GM23338 (cell line): ENCODE measurements around the gene SPATS1. TPM values are rescaled to one million over a fixed set of nuclear protein-coding genes. Genes with fewer than 3 reads are reported as not detected.

Source experiments
- ATAC-seq: fragments of 200-7000 bp; cut with Tn5 transposase; 3 replicates; pipeline ENCODE4 v1.9.1; 2020
- DNase-seq: peaks from one replicate; pipeline ENCODE4 v3.0.0-alpha.2; 2015; ENCODE audit warnings: low spot score
- H2AFZ ChIP-seq: fragments of 200-600 bp; sonication (generic); 2 replicates; pipeline ENCODE4 v1.8.0; 2016; ENCODE audit warnings: antibody characterized with exemption, mild to moderate bottlenecking, moderate library complexity
- H3F3A ChIP-seq: fragments of 200-600 bp; sonication (generic); replicated peaks from 2 replicates; pipeline ENCODE4 v1.8.0; 2017; ENCODE audit warnings: antibody characterized with exemption, mixed run types, low read depth
- H3K27ac ChIP-seq: fragments of 200-600 bp; sonication (generic); 2 replicates; pipeline ENCODE4 v1.6.1; 2016; ENCODE audit warnings: low read depth
- H3K27me3 ChIP-seq: fragments of 200-600 bp; sonication (generic); 2 replicates; pipeline ENCODE4 v1.8.0; 2016; ENCODE audit warnings: mild to moderate bottlenecking, mixed run types, moderate library complexity; ENCODE audit not compliant: insufficient read depth
- H3K36me3 ChIP-seq: fragments of 200-600 bp; sonication (generic); 2 replicates; pipeline ENCODE4 v1.8.0; 2016; ENCODE audit warnings: mild to moderate bottlenecking; ENCODE audit not compliant: insufficient read depth
- H3K4me1 ChIP-seq: fragments of 200-600 bp; sonication (generic); 2 replicates; pipeline ENCODE4 v1.8.0; 2016; ENCODE audit warnings: mild to moderate bottlenecking, moderate library complexity; ENCODE audit not compliant: insufficient read depth
- H3K4me2 ChIP-seq: fragments of 200-600 bp; sonication (generic); 2 replicates; pipeline ENCODE4 v1.7.1; 2017; ENCODE audit warnings: mixed run types
- H3K4me3 ChIP-seq: fragments of 200-600 bp; sonication (generic); 2 replicates; pipeline ENCODE4 v1.6.1; 2016; ENCODE audit warnings: mixed run types
- H3K79me2 ChIP-seq: fragments of 200-600 bp; sonication (generic); replicated peaks from 2 replicates; pipeline ENCODE4 v1.8.0; 2017; ENCODE audit warnings: mild to moderate bottlenecking; ENCODE audit not compliant: insufficient read depth
- H3K9me2 ChIP-seq: fragments of 200-600 bp; sonication (generic); 2 replicates; pipeline ENCODE4 v1.8.0; 2017; ENCODE audit not compliant: insufficient read depth
- H4K20me1 ChIP-seq: fragments of 200-600 bp; sonication (generic); replicated peaks from 2 replicates; pipeline ENCODE4 v1.8.0; 2017; ENCODE audit warnings: mild to moderate bottlenecking; ENCODE audit not compliant: insufficient read depth
- H3K27ac Mint-ChIP-seq: 2 replicates; pipeline ENCODE4 v1.8.0; 2020; ENCODE audit warnings: inconsistent platforms, mild to moderate bottlenecking, moderate library complexity, mixed read lengths
- H3K27me3 Mint-ChIP-seq: 3 replicates; pipeline ENCODE4 v1.8.0; 2022; ENCODE audit warnings: low read depth, mild to moderate bottlenecking, moderate library complexity, mixed read lengths, inconsistent platforms; ENCODE audit not compliant: insufficient read depth, poor library complexity
- H3K36me3 Mint-ChIP-seq: 3 replicates; pipeline ENCODE4 v1.8.0; 2021; ENCODE audit warnings: low read depth, mild to moderate bottlenecking, inconsistent platforms, moderate library complexity, mixed read lengths
- H3K4me1 Mint-ChIP-seq: 3 replicates; pipeline ENCODE4 v1.8.0; 2020; ENCODE audit warnings: mild to moderate bottlenecking, inconsistent platforms, mixed read lengths
- H3K4me3 Mint-ChIP-seq: 3 replicates; pipeline ENCODE4 v1.8.0; 2021; ENCODE audit warnings: moderate library complexity, mild to moderate bottlenecking, inconsistent platforms, mixed read lengths
- H3K9me3 Mint-ChIP-seq: 3 replicates; pipeline ENCODE4 v1.8.0; 2020; ENCODE audit warnings: moderate library complexity, mild to moderate bottlenecking, inconsistent platforms, mixed read lengths
- CREB1 ChIP-seq: fragments of 250-450 bp; sonication (Bioruptor Pico); IDR thresholded peaks from 2 replicates; pipeline ENCODE4 v1.5.0; 2020; ENCODE audit warnings: low read depth, mild to moderate bottlenecking, moderate library complexity
- CTCF ChIP-seq, 2 experiments: fragments of 200-600 bp in 1 of 2; sonication (generic) in 1 of 2; conservative IDR thresholded peaks; 2 replicates each; pipeline versions ENCODE4 v1.5.1 to v1.6.1; 2016 to 2017; ENCODE audit warnings: antibody characterized with exemption in 2 of 2, low read depth in 2 of 2, mild to moderate bottlenecking in 2 of 2, moderate library complexity in 1 of 2
- ETS1 ChIP-seq: IDR thresholded peaks from 2 replicates; pipeline ENCODE4 v1.6.1; 2016; ENCODE audit warnings: antibody characterized with exemption
- EZH2 ChIP-seq: fragments of 200-600 bp; sonication (generic); IDR thresholded peaks from one replicate; pipeline ENCODE4 v1.8.0; 2017; ENCODE audit warnings: antibody characterized with exemption, mild to moderate bottlenecking, low read depth; ENCODE audit not compliant: unreplicated experiment
- EZH2phosphoT487 ChIP-seq: fragments of 200-600 bp; sonication (generic); IDR thresholded peaks from one replicate; pipeline ENCODE4 v1.8.1; 2018; ENCODE audit warnings: antibody characterized with exemption; ENCODE audit not compliant: unreplicated experiment
- JUNB ChIP-seq: IDR thresholded peaks from one replicate; pipeline ENCODE4 v1.6.1; 2016; ENCODE audit warnings: antibody characterized with exemption; ENCODE audit not compliant: unreplicated experiment
- NANOG ChIP-seq: IDR thresholded peaks from 2 replicates; pipeline ENCODE4 v1.6.1; 2016; ENCODE audit warnings: antibody characterized with exemption, borderline replicate concordance
- POLR2AphosphoS5 ChIP-seq: IDR thresholded peaks from 2 replicates; pipeline ENCODE4 v1.6.1; 2016; ENCODE audit warnings: antibody characterized with exemption, low read depth
- REST ChIP-seq: IDR thresholded peaks from one replicate; pipeline ENCODE4 v1.6.1; 2018; ENCODE audit warnings: antibody characterized with exemption; ENCODE audit not compliant: unreplicated experiment
- STAT1 ChIP-seq: IDR thresholded peaks from one replicate; pipeline ENCODE4 v1.6.1; 2016; ENCODE audit warnings: antibody characterized with exemption; ENCODE audit not compliant: unreplicated experiment
- ZNF114 ChIP-seq: fragments of 250-450 bp; sonication (Bioruptor Pico); IDR thresholded peaks from 2 replicates; pipeline ENCODE4 v1.5.0; 2020; ENCODE audit warnings: mild to moderate bottlenecking, moderate library complexity
- ZNF331 ChIP-seq: fragments of 250-450 bp; sonication (Bioruptor Pico); IDR thresholded peaks from 2 replicates; pipeline ENCODE4 v1.5.0; 2020; ENCODE audit warnings: low read depth, mild to moderate bottlenecking, moderate library complexity
- polyA plus RNA-seq: library from polyadenylated mRNA; unstranded; fragments of >200 nt; fragmentation: Nextera tagmentation; extraction: Ambion mirVana; gene quantifications from 2 replicates; pipeline ENCODE4 v1.2.1, GENCODE V29; 2016
- total RNA-seq: library from RNA; depleted of rRNA; stranded (reverse); fragments of >200 nt; shearing (Covaris generic); gene quantifications from 2 replicates; pipeline ENCODE4 v1.2.3, GENCODE V29; 2014

Gene SPATS1
- total and polyA plus RNA-seq, 2 experiments from 2014 or later, result not detected

- no peak for TF ChIP-seq POLR2AphosphoS5
- no peak for TF ChIP-seq REST
- no peak for TF ChIP-seq ZNF114 (CRISPR knock-in tag)
- TF ChIP-seq EZH2phosphoT487, result no peak
- no peak for TF ChIP-seq CREB1 (CRISPR knock-in tag)
- no peak for TF ChIP-seq NANOG
- TF ChIP-seq ZNF331 (CRISPR knock-in tag), result no peak
- no peak for TF ChIP-seq JUNB
- no peak for TF ChIP-seq EZH2
- no peak for TF ChIP-seq CTCF (conservative IDR thresholded peaks at IDR 0.05; ENCODE audit: low read depth in 2 of 2)
These were observed 35.0 kb downstream of the SPATS1 start (continued) for GRCh38 chr6:44377484-44377883.

- Histone ChIP-seq H2AFZ (no peak overlapping the region), H3K4me2 (no peak overlapping the region), H3F3A (no peaks in the 10 kb centered on the region), H3K36me3 (no peaks in the 10 kb centered on the region), H3K27me3 (no peaks in the 10 kb centered on the region), H3K27ac (no peak overlapping the region), H4K20me1 (no peaks in the 10 kb centered on the region), H3K9me2 (no peaks in the 10 kb centered on the region), H3K4me3 (no peak overlapping the region), H3K4me1 (no peaks in the 10 kb centered on the region), H3K79me2 (no peaks in the 10 kb centered on the region)
- Mint-ChIP-seq H3K4me1 (no peaks in the 10 kb centered on the region), H3K4me3 (no peak overlapping the region), H3K9me3 (no peaks in the 10 kb centered on the region), H3K27ac (no peak overlapping the region), H3K36me3 (no peaks in the 10 kb centered on the region), H3K27me3 (no peaks in the 10 kb centered on the region)
- DNase-seq (no peak), ATAC-seq (no peak)
- no peak for TF ChIP-seq CTCF (conservative IDR thresholded peaks at IDR 0.05; ENCODE audit: low read depth in 2 of 2)
- no peak for TF ChIP-seq ZNF331 (CRISPR knock-in tag)
- TF ChIP-seq ZNF114 (CRISPR knock-in tag), result no peak
- no peak for TF ChIP-seq EZH2phosphoT487
- TF ChIP-seq POLR2AphosphoS5, result no peak
- TF ChIP-seq ETS1, result no peak
- no peak for TF ChIP-seq JUNB
- no peak for TF ChIP-seq CREB1 (CRISPR knock-in tag)
- TF ChIP-seq STAT1, result no peak
- TF ChIP-seq EZH2, result no peak
These were observed 35.5 kb downstream of the SPATS1 start for GRCh38 chr6:44377971-44378370.
